Suprapubic skin (tissue), 4 donors: ENCODE results near the gene KIAA1671. TPM values are rescaled to one million over a fixed set of nuclear protein-coding genes. Genes with fewer than 3 reads are reported as not detected.

Source experiments
- DNase-seq, 2 donors: peaks; one replicate each; pipeline ENCODE4 v3.0.0-alpha.2; 2019; ENCODE audit warnings: low spot score in 2 of 2
- H3K27ac ChIP-seq: fragments of 200-600 bp; sonication (generic); one replicate; pipeline ENCODE4 v1.5.1; 2019
- H3K27me3 ChIP-seq: fragments of 200-600 bp; sonication (generic); one replicate; pipeline ENCODE4 v1.5.1; 2019
- H3K36me3 ChIP-seq: fragments of 200-600 bp; sonication (generic); one replicate; pipeline ENCODE4 v1.5.1; 2019
- H3K4me1 ChIP-seq: fragments of 200-600 bp; sonication (generic); one replicate; pipeline ENCODE4 v1.5.1; 2019
- H3K4me3 ChIP-seq: fragments of 200-600 bp; sonication (generic); one replicate; pipeline ENCODE4 v1.5.1; 2019; ENCODE audit warnings: mild to moderate bottlenecking
- H3K9me3 ChIP-seq: fragments of 200-600 bp; sonication (generic); one replicate; pipeline ENCODE4 v1.5.1; 2019
- EP300 ChIP-seq: sonication (generic); formaldehyde crosslinking; IDR thresholded peaks from one replicate; pipeline ENCODE4 v1.6.1; 2017; ENCODE audit warnings: antibody characterized with exemption
- POLR2A ChIP-seq, 2 donors: fragments of 450-650 bp; IDR thresholded peaks; one replicate each; pipeline ENCODE4 v1.6.1; 2017; ENCODE audit warnings: antibody characterized with exemption in 2 of 2, mild to moderate bottlenecking in 2 of 2, moderate library complexity in 2 of 2
- POLR2AphosphoS5 ChIP-seq, 3 donors: sonication (generic); formaldehyde crosslinking; IDR thresholded peaks; one replicate each; pipeline ENCODE4 v1.6.1; 2017; ENCODE audit warnings: antibody characterized with exemption in 3 of 3
- WGBS: methylation state at CpG from one replicate; pipeline ENCODE4 v1.1.5; 2018; 5-methylcytosine and 5-hydroxymethylcytosine counted together
- total RNA-seq, 4 donors: library from RNA; depleted of rRNA; stranded (reverse); fragments of >200 nt; gene quantifications; one replicate each; pipeline ENCODE4 v1.1.0, GENCODE V29; 2016
- TF ChIP-seq, protein P1 (sequence below), 2 donors: fragments of 200-600 bp in 1 of 2; fragments of 450-650 bp in 1 of 2; sonication (generic) in 1 of 2; IDR thresholded peaks; one replicate each; pipeline ENCODE4 v1.5.1; 2016 to 2019; ENCODE audit warnings: antibody characterized with exemption in 2 of 2, mild to moderate bottlenecking in 1 of 2, moderate library complexity in 1 of 2

The KIAA1671 gene
- total RNA-seq, 4 donors from 2014 or later = 74.4 to 116 (median 97.0) TPM

DNA sequence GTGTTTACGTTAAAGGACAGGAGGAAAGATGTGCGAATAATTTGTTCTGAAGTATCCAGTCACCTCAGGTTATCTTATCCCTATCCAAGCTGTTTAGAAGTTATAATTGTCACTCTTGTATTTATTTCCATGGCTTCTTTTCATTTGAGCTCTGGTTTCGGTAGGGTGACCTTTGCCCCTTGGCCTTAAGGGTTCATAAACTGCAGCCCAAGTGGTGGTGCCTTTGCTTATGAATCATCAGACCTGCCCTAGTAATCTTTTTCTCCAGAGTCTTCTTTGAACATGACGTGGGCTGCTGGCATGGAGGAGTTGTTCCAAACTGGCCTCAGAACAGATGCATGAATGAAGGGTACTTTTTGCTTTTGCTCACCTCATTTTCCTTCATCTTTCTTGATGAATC lies 240.6 kb downstream of the KIAA1671 start:
- TF ChIP-seq, protein P1, sequence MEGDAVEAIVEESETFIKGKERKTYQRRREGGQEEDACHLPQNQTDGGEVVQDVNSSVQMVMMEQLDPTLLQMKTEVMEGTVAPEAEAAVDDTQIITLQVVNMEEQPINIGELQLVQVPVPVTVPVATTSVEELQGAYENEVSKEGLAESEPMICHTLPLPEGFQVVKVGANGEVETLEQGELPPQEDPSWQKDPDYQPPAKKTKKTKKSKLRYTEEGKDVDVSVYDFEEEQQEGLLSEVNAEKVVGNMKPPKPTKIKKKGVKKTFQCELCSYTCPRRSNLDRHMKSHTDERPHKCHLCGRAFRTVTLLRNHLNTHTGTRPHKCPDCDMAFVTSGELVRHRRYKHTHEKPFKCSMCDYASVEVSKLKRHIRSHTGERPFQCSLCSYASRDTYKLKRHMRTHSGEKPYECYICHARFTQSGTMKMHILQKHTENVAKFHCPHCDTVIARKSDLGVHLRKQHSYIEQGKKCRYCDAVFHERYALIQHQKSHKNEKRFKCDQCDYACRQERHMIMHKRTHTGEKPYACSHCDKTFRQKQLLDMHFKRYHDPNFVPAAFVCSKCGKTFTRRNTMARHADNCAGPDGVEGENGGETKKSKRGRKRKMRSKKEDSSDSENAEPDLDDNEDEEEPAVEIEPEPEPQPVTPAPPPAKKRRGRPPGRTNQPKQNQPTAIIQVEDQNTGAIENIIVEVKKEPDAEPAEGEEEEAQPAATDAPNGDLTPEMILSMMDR (IDR thresholded peaks at IDR 0.05) = no peak
- no peak for TF ChIP-seq POLR2AphosphoS5 (IDR thresholded peaks at IDR 0.05)
- Histone ChIP-seq H3K36me3 (peaks cover 64% of the 10 kb centered on the region), H3K27ac (no peak overlapping the region), H3K9me3 (no peaks in the 10 kb centered on the region), H3K4me3 (no peak overlapping the region), H3K27me3 (no peaks in the 10 kb centered on the region), H3K4me1 (no peaks in the 10 kb centered on the region)
- 68% methylated on average over 4 of the region's 4 CpGs for WGBS
- no peak for DNase-seq

DNA sequence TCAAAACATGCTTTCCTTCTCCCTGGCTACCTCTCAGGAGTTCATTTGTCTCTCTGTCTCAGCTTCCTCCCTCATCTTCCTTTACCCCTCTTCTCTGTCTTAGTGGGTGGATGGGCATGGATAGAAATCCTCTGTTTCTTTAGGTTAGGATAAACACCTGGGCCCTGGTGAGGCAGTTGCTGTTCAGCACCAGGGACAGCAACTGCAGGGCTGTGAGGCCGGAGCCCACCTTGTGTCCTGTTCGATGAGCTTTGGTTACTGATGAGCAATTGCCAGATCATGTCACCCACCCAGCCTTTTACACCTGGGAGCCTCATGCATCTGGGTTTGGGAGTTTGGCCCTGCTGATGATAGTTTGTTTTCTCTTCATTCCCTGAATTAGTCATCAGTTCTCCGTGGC lies 241.0 kb downstream of the KIAA1671 start:
- Histone ChIP-seq H3K27ac (no peak overlapping the region), H3K4me3 (no peak overlapping the region), H3K27me3 (no peaks in the 10 kb centered on the region), H3K9me3 (no peaks in the 10 kb centered on the region), H3K4me1 (no peaks in the 10 kb centered on the region), H3K36me3 (peaks cover 64% of the 10 kb centered on the region)
- no peak for DNase-seq
- WGBS = 61% methylated on average over 3 of the region's 3 CpGs
- TF ChIP-seq POLR2AphosphoS5 (IDR thresholded peaks at IDR 0.05) = no peak

DNA sequence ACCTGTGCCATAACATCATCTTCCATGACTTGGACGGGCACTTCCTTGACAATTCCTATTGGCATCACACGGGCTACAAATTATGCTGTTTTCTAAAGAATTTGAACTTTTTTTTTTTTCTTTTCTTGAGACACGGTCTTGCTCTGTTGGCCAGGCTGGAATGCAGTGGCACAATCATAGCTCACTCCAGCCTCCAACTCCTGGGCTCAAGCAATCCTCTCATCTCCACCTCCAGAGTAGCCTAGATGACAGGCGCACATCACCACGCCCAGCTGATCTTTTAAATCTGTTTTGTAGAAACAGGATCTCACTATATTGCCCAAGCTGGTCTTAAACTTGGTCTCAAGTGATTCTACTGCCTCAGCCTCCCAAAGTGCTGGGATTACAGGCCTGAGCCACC lies 243.8 kb downstream of the KIAA1671 start:
- TF ChIP-seq POLR2A (IDR thresholded peaks at IDR 0.05) (no peak), EP300 (no peak), POLR2AphosphoS5 (IDR thresholded peaks at IDR 0.05) (no peak)
- TF ChIP-seq, protein P1 (IDR thresholded peaks at IDR 0.05) = no peak
- H3K27ac ChIP-seq = no peak overlapping the region
- peaks cover 44% of the 10 kb centered on the region for H3K36me3 ChIP-seq
- no peak for DNase-seq
- no peaks in the 10 kb centered on the region for H3K4me1 ChIP-seq
- H3K4me3 ChIP-seq = no peak overlapping the region
- no peaks in the 10 kb centered on the region for H3K27me3 ChIP-seq
- WGBS = 85% methylated on average over 5 of the region's 5 CpGs
- no peaks in the 10 kb centered on the region for H3K9me3 ChIP-seq

DNA sequence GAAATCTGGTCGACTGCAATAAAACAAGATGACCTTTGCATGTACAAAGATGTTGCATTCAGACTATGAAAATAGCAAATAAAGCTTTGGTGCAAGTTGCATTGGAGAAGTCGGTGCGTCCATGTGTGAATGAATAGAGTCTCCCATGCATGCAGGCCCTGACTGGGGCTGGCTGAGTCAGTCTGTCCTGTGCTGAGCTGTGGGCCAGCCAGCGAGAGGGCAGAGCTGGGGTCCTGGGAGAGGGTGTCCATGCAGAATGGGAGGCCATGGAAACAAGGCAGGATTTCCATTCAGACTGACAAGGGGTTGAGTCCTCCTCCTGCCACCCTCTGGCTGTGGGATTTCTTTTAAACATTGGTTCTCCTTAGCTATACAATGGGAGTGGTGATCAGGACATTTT lies 244.8 kb downstream of the KIAA1671 start:
- no peaks in the 10 kb centered on the region for H3K27me3 ChIP-seq
- WGBS = 82% methylated on average over 4 of the region's 4 CpGs
- H3K4me3 ChIP-seq = no peak overlapping the region
- peaks cover 34% of the 10 kb centered on the region for H3K36me3 ChIP-seq
- no peak overlapping the region for H3K27ac ChIP-seq
- DNase-seq = no peak
- TF ChIP-seq EP300 (no peak), POLR2AphosphoS5 (IDR thresholded peaks at IDR 0.05) (no peak), POLR2A (IDR thresholded peaks at IDR 0.05) (no peak)
- TF ChIP-seq, protein P1 (IDR thresholded peaks at IDR 0.05) = no peak
- no peaks in the 10 kb centered on the region for H3K9me3 ChIP-seq
- H3K4me1 ChIP-seq = no peaks in the 10 kb centered on the region

DNA sequence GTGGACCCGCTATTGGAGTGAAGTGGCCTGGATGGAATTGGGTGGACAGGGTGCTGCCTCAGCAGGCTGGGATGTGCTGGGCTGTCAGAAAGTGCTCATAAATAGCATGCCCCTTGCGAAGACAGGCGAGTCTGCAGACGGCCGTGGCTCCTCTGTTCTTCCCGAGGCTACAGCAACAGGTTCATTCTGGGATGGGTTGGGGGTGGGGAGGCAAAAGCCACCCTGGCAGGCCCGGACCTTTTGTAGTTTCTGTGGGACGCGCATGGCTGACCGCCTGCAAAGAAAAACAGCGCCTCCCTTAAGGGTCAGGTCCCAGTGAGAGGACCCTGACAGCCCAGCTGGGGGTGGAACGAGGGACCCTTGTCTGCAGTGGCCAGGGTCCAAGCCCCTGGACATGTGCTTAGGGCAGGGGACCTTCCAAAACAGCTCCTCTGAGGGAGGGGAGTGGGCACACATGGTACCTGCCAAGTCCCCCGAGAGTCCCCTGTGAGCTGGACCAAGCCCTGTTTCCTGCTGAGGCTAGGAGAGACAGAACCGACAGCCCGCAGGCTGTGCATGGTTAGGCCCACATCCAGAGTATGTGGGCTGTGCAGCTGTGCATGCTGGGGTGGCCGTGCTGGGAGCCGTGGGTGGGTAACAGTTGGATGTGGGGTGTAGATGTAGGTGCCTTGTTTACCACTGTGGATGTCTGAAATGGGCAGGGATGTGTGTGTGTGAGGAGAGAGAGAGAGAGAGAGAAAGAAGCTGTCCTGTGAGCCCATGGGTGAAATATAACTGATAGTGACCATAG lies 247.4 kb downstream of the KIAA1671 start, which contains the start of gene CRYBB3:
Gene CRYBB3 (plus strand): TSS at position 128 of the 790 bp plus-strand sequence. CDS start 1,539 bp downstream, outside the sequence.
- peaks cover 14% of the 10 kb centered on the region for H3K36me3 ChIP-seq
- no peaks in the 10 kb centered on the region for H3K27me3 ChIP-seq
- TF ChIP-seq POLR2AphosphoS5 (IDR thresholded peaks at IDR 0.05) (no peak), EP300 (no peak), POLR2A (IDR thresholded peaks at IDR 0.05) (no peak)
- TF ChIP-seq, protein P1 (IDR thresholded peaks at IDR 0.05) = no peak
- H3K27ac ChIP-seq = no peak within 1 kb of the TSS
- WGBS = 60% methylated on average over 11 of the region's 17 CpGs
- DNase-seq = no peak
- no peaks in the 10 kb centered on the region for H3K4me1 ChIP-seq
- no peak within 1 kb of the TSS for H3K4me3 ChIP-seq
- no peaks in the 10 kb centered on the region for H3K9me3 ChIP-seq
